B cell (primary cell): ENCODE results near the gene KHNYN. TPM values are rescaled to one million over a fixed set of nuclear protein-coding genes. Genes with fewer than 3 reads are reported as not detected.
A peak's percentile ranks its signal among the peaks of the same experiment; 100 is the strongest.

Experiments used
- ATAC-seq: fragments of 200-7000 bp; cut with Tn5 transposase; one replicate; pipeline ENCODE4 v1.10.0; 2021; ENCODE audit warnings: low read depth, mild to moderate bottlenecking, moderate number of reproducible peaks, moderate library complexity
- CTCF ChIA-PET: fragments of 350-600 bp; sonication (Branson Sonifier 250); formaldehyde crosslinking; loops from one replicate; lab custom pipeline; 2021; ENCODE audit warnings: antibody characterized with exemption, inconsistent platforms; lab: Charles Lee
- POLR2A ChIA-PET: fragments of 350-600 bp; sonication (Branson Sonifier 250); formaldehyde crosslinking; loops from one replicate; lab custom pipeline; 2021; ENCODE audit warnings: antibody characterized with exemption; lab: Charles Lee
- DNase-seq: peaks from one replicate; pipeline ENCODE4 v3.0.0; 2013
- H2AFZ ChIP-seq: 2 replicates; pipeline ENCODE4 v1.6.1; 2012; ENCODE audit warnings: mild to moderate bottlenecking, low read depth, low read length; ENCODE audit not compliant: insufficient read depth, poor library complexity, severe bottlenecking
- H3K27ac ChIP-seq, 2 donors: 1 replicate in 1 of 2; 2 replicates in 1 of 2; pipeline ENCODE4 v1.5.1; 2012 to 2013; ENCODE audit warnings: low read length in 2 of 2, mild to moderate bottlenecking in 2 of 2, moderate library complexity in 1 of 2
- H3K27me3 ChIP-seq, 4 experiments: fragments of 200-600 bp in 1 of 4; sonication (generic) in 1 of 4; replicated peaks in 1 of 4; 1 replicate in 2 of 4; 2 replicates in 2 of 4; pipeline versions ENCODE4 v1.6.1 to v1.7.0; 2013 to 2016; ENCODE audit warnings: low read length in 3 of 4, mild to moderate bottlenecking in 2 of 4, mixed read lengths in 1 of 4, moderate library complexity in 1 of 4; ENCODE audit not compliant: insufficient read depth in 4 of 4, control insufficient read depth in 3 of 4; ENCODE audit errors: control extremely low read depth in 1 of 4
- H3K36me3 ChIP-seq, 2 experiments: replicated peaks in 1 of 2; 1 replicate in 1 of 2; 2 replicates in 1 of 2; pipeline versions ENCODE4 v1.6.1 to v1.7.1; 2013; ENCODE audit warnings: low read length in 1 of 2; ENCODE audit not compliant: insufficient read depth in 2 of 2, control insufficient read depth in 1 of 2; ENCODE audit errors: control extremely low read depth in 1 of 2, extremely low read depth in 1 of 2
- H3K4me1 ChIP-seq, 2 donors: fragments of 200-600 bp in 1 of 2; sonication (generic) in 1 of 2; 1 replicate in 1 of 2; 2 replicates in 1 of 2; pipeline versions ENCODE4 v1.5.1 to v1.6.1; 2013 to 2017; ENCODE audit warnings: low read length in 2 of 2; ENCODE audit not compliant: control insufficient read depth in 2 of 2, insufficient read depth in 2 of 2
- H3K4me2 ChIP-seq: replicated peaks from 2 replicates; pipeline ENCODE3; 2012; ENCODE audit warnings: mild to moderate bottlenecking, low read depth, low read length; ENCODE audit not compliant: poor library complexity, severe bottlenecking
- H3K4me3 ChIP-seq, 5 experiments: fragments of 200-600 bp in 1 of 5; sonication (generic) in 1 of 5; 1 replicate in 3 of 5; 2 replicates in 2 of 5; pipeline versions ENCODE4 v1.5.1 to v1.7.0; 2011 to 2016; ENCODE audit warnings: low read length in 4 of 5, mild to moderate bottlenecking in 4 of 5, low read depth in 2 of 5, control low read depth in 1 of 5, moderate library complexity in 1 of 5; ENCODE audit not compliant: insufficient read depth in 1 of 5; ENCODE audit errors: control extremely low read depth in 1 of 5, extremely low read depth in 1 of 5
- H3K79me2 ChIP-seq: fragments of 200-600 bp; sonication (generic); one replicate; pipeline ENCODE4 v1.6.0; 2016; ENCODE audit warnings: low read length; ENCODE audit not compliant: control insufficient read depth, insufficient read depth
- H3K9ac ChIP-seq: fragments of 200-600 bp; sonication (generic); 2 replicates; pipeline ENCODE4 v1.6.1; 2017; ENCODE audit warnings: mild to moderate bottlenecking, low read length, moderate library complexity
- H3K9me3 ChIP-seq, 3 donors: one replicate each; pipeline versions ENCODE4 v1.6.1 to v1.7.1; 2013; ENCODE audit warnings: low read length in 2 of 3; ENCODE audit not compliant: control insufficient read depth in 2 of 3, insufficient read depth in 1 of 3; ENCODE audit errors: control extremely low read depth in 1 of 3
- H4K20me1 ChIP-seq: 2 replicates; pipeline ENCODE4 v1.6.0; 2012; ENCODE audit warnings: mild to moderate bottlenecking, low read length; ENCODE audit not compliant: insufficient read depth, control insufficient read depth, poor library complexity, severe bottlenecking
- H3K27ac Mint-ChIP-seq: one replicate; pipeline ENCODE4 v1.8.0; 2021; ENCODE audit warnings: mixed read lengths
- H3K27me3 Mint-ChIP-seq: one replicate; pipeline ENCODE4 v1.8.0; 2021; ENCODE audit warnings: mixed read lengths
- H3K4me1 Mint-ChIP-seq: one replicate; pipeline ENCODE4 v1.8.0; 2021; ENCODE audit warnings: mixed read lengths
- H3K4me3 Mint-ChIP-seq: one replicate; pipeline ENCODE4 v1.8.0; 2021; ENCODE audit warnings: mixed read lengths
- H3K9me3 Mint-ChIP-seq: one replicate; pipeline ENCODE4 v1.8.0; 2022; ENCODE audit warnings: mixed read lengths; ENCODE audit not compliant: insufficient read depth
- CTCF ChIP-seq: fragments of 200-600 bp; IDR thresholded peaks from one replicate; pipeline ENCODE4 v1.8.0; 2022; ENCODE audit warnings: antibody characterized with exemption, mild to moderate bottlenecking
- EZH2 ChIP-seq: IDR thresholded peaks from 2 replicates; pipeline ENCODE4 v1.6.1; 2012; ENCODE audit warnings: borderline replicate concordance, low read depth, mild to moderate bottlenecking, moderate library complexity, low read length; ENCODE audit not compliant: insufficient read depth, poor library complexity, severe bottlenecking
- WGBS: methylation state at CpG from one replicate; pipeline ENCODE4 v1.1.5; 2013; ENCODE audit warnings: missing lambda C conversion rate; ENCODE audit not compliant: insufficient coverage; 5-methylcytosine and 5-hydroxymethylcytosine counted together
- intact Hi-C: fragments of 100-400 bp; cut with micrococcal nuclease; formaldehyde crosslinking; loops from one replicate; pipeline ENCODE4 v1.10.0; 2022
- polyA plus RNA-seq: library from polyadenylated mRNA; depleted of rRNA; stranded (reverse); fragments of >200 nt; gene quantifications from 2 replicates; pipeline ENCODE4 v1.2.3, GENCODE V29; 2012
- total RNA-seq, 2 donors: library from RNA; stranded (reverse); fragments of 120-200 nt in 1 of 2; gene quantifications; 1 replicate in 1 of 2; 2 replicates in 1 of 2; pipeline versions ENCODE4 v1.2.3 to v1.2.4, GENCODE V29; 2013 to 2022

Gene KHNYN
- total and polyA plus RNA-seq, 2 donors (not counting 1 experiment from before 2014, with no cell fraction given) = 74.4 to 184 TPM

GRCh38 chr14:24440606-24441399 lies 11.0 kb downstream of the KHNYN start:
- Mint-ChIP-seq H3K4me1 (peaks cover 64% of the 10 kb centered on the region), H3K27me3 (no peaks in the 10 kb centered on the region), H3K4me3 (peak overlapping the region; percentile 97), H3K9me3 (no peaks in the 10 kb centered on the region), H3K27ac (peak overlapping the region; percentile 98)
- H3K4me3 ChIP-seq = no peak overlapping the region
- H4K20me1 ChIP-seq = peaks cover 59% of the 10 kb centered on the region
- no peak overlapping the region for H2AFZ ChIP-seq
- peaks cover 37 to 45% of the 10 kb centered on the region in 2 donors for H3K4me1 ChIP-seq
- peaks cover 0 to 51% of the 10 kb centered on the region in 2 experiments for H3K36me3 ChIP-seq
- ATAC-seq (no peak), DNase-seq (no peak)
- H3K27ac ChIP-seq = peak overlapping the region in 1 of 2 donors; percentile 96
- peak overlapping the region; percentile 86 for H3K4me2 ChIP-seq
- no peaks in the 10 kb centered on the region for H3K9me3 ChIP-seq
- 97% methylated on average over 6 of the region's 8 CpGs for WGBS
- H3K27me3 ChIP-seq = no peaks in the 10 kb centered on the region
- intact Hi-C loops = loop anchor here (5.0 kb wide), 1 partner anchor 874 kb away; the partner anchor contains the start of gene AP1G2
- TF ChIP-seq CTCF (no peak), EZH2 (no peak)
- CTCF ChIA-PET = interaction anchor here (0.8 to 5.0 kb wide), 3 partner anchors 10 to 195 kb away, joined by 4 to 56 read pairs (median 37); partner anchors contain the start of genes CBLN3 and KHNYN
- POLR2A ChIA-PET = interaction anchor here (0.7 to 2.2 kb wide), 3 partner anchors 9 to 109 kb away, joined by 3 to 18 read pairs (median 3); partner anchors contain the start of genes CBLN3 and KHNYN
- peaks cover 33% of the 10 kb centered on the region for H3K79me2 ChIP-seq
- no peak overlapping the region for H3K9ac ChIP-seq
